Measurements from ENCODE around the gene KCNT1. TPM values are rescaled to one million over a fixed set of nuclear protein-coding genes. Genes with fewer than 3 reads are reported as not detected.

Gene KCNT1
- total RNA-seq (2021; fragmentation: NEBNext Ultra II Directional; extraction: Animal tissue kit (Norgen Biotek cat#: 25700)) = not detected
- long read RNA-seq = 0 reads

GRCh38 chr9:135701959-135702721 is at the start of gene KCNT1:
KCNT1 (plus strand) TSS chr9:135702185; CDS start chr9:135702259, 74 bp downstream.
- no peaks in the 10 kb centered on the region for H3K4me1 Mint-ChIP-seq (ENCODE audit: low read depth)
- no peak within 1 kb of the TSS for H3K27ac Mint-ChIP-seq
- H3K9me3 Mint-ChIP-seq = no peaks in the 10 kb centered on the region
- no peaks in the 10 kb centered on the region for H3K36me3 Mint-ChIP-seq (ENCODE audit: low read depth)
- H3K4me3 Mint-ChIP-seq = no peak within 1 kb of the TSS
- peak; percentile 93 for TF ChIP-seq CTCF (IDR thresholded peaks at IDR 0.05)
- DNase-seq = no peak
- peaks cover 7% of the 10 kb centered on the region for H3K27me3 Mint-ChIP-seq (ENCODE audit: insufficient read depth)

DNA sequence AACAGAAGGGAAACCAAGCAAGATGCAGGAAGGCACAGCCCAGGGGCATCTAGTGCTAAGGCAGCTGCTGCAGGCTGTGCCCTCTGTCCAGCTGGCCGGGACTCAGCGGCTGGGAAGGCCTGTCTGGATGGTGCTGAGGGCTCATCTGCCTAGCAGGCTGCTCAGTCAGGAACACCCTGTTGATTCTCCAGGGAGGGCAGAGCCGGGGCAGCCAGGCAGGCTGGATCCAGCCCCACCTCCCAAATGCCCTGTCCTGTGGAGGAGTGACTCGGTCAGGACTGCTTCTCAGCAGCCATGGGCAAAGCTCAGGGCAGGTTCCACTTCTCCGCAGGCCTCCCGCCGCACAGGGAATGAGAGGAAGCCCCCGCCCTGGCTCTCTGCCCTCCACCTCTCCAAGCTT is 46.7 kb upstream of the KCNT1 start:
- H3K36me3 Mint-ChIP-seq (ENCODE audit: low read depth) = no peaks in the 10 kb centered on the region
- DNase-seq = no peak

GRCh38 chr9:135657416-135657815 is 44.6 kb upstream of the KCNT1 start:
- no peaks in the 10 kb centered on the region for H3K4me1 Mint-ChIP-seq (ENCODE audit: low read depth)
- TF ChIP-seq CTCF (IDR thresholded peaks at IDR 0.05) = no peak
- no peak for DNase-seq
- no peaks in the 10 kb centered on the region for H3K36me3 Mint-ChIP-seq (ENCODE audit: low read depth)
- peaks cover 12% of the 10 kb centered on the region for H3K9me3 Mint-ChIP-seq
- peaks cover 10% of the 10 kb centered on the region for H3K27me3 Mint-ChIP-seq (ENCODE audit: insufficient read depth)
- H3K27ac Mint-ChIP-seq = no peak overlapping the region
- no peak overlapping the region for H3K4me3 Mint-ChIP-seq

More for the DNA sequence above, 46.7 kb upstream of the KCNT1 start:
- Mint-ChIP-seq H3K27me3 (ENCODE audit: insufficient read depth) (peaks cover 6% of the 10 kb centered on the region; the same call in 1 of the 2 replicates), H3K4me3 (no peak overlapping the region), H3K27ac (no peak overlapping the region), H3K9me3 (peaks cover 23% of the 10 kb centered on the region), H3K4me1 (ENCODE audit: low read depth) (no peaks in the 10 kb centered on the region)
- no peak for TF ChIP-seq CTCF (IDR thresholded peaks at IDR 0.05)

DNA sequence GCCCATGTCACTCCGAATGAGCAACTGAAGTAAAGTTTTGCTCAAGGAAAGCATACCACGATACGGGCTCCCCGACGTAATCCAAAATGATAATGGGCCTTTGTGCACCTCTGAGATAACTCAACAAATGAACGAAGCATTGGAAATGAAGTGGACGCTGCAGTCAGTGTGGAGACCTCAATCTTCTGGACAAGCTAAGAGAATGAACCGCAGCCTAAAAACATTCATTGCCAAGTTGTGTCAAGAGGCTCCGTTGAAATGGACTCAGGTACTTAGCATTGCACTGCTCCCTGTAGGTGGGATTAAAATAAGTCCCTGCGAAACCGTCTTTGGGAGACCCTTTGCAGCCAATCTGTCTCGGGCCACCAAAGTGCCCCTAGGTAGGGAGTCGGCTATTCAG is 42.7 kb upstream of the KCNT1 start:
- Mint-ChIP-seq H3K27ac (no peak overlapping the region), H3K4me1 (ENCODE audit: low read depth) (no peaks in the 10 kb centered on the region), H3K27me3 (ENCODE audit: insufficient read depth) (peaks cover 10% of the 10 kb centered on the region), H3K9me3 (peaks cover under 1% of the 10 kb centered on the region; the same call in 1 of the 2 replicates), H3K4me3 (no peak overlapping the region), H3K36me3 (ENCODE audit: low read depth) (no peaks in the 10 kb centered on the region)
- TF ChIP-seq CTCF (IDR thresholded peaks at IDR 0.05) = no peak
- DNase-seq = no peak

DNA sequence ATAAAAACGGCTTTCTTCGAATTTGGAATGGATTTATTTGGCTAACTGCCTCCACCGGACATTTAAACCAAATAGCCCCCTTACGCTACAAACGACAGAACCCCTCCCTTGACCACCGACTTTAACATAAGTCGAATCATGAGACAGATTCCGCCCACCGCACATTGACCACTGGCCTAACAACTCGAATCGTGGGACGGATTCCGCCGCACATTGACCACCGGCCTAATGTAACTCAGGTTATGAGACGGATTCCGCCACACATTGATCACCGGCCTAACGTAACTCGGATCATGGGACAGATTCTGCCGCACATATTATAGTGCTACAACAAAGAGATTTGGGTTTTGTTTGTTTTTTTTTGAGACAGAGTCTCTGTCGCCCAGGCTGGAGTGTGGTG is 41.6 kb upstream of the KCNT1 start:
- H3K4me1 Mint-ChIP-seq (ENCODE audit: low read depth) = no peaks in the 10 kb centered on the region
- no peak overlapping the region for H3K4me3 Mint-ChIP-seq
- no peaks in the 10 kb centered on the region for H3K36me3 Mint-ChIP-seq (ENCODE audit: low read depth)
- TF ChIP-seq CTCF (IDR thresholded peaks at IDR 0.05) = no peak
- peaks cover 10% of the 10 kb centered on the region for H3K27me3 Mint-ChIP-seq (ENCODE audit: insufficient read depth)
- DNase-seq = no peak
- no peaks in the 10 kb centered on the region; the same call in 1 of the 2 replicates for H3K9me3 Mint-ChIP-seq
- no peak overlapping the region for H3K27ac Mint-ChIP-seq
